Cardiac muscle cell (in vitro differentiated cells and primary cell): ENCODE data around the gene FBXO4. TPM values are rescaled to one million over a fixed set of nuclear protein-coding genes. Genes with fewer than 3 reads are reported as not detected.

Experiments used
- DNase-seq, 2 donors: peaks; one replicate each; pipeline versions ENCODE4 v3.0.0 to v3.0.0-alpha.2; 2010 to 2017; ENCODE audit warnings: low read depth in 1 of 2, low spot score in 1 of 2
- H3K27ac ChIP-seq: fragments of 200-600 bp; sonication (generic); 2 replicates; pipeline ENCODE4 v1.5.1; 2016
- H3K27me3 ChIP-seq: fragments of 200-600 bp; sonication (generic); 2 replicates; pipeline ENCODE4 v1.6.0; 2016; ENCODE audit warnings: control low read depth
- H3K36me3 ChIP-seq: fragments of 200-600 bp; sonication (generic); 2 replicates; pipeline ENCODE4 v1.5.1; 2016; ENCODE audit warnings: control low read depth
- H3K4me1 ChIP-seq: fragments of 200-600 bp; sonication (generic); 2 replicates; pipeline ENCODE4 v1.8.1; 2017; ENCODE audit warnings: low read depth, mild to moderate bottlenecking, mixed run types
- H3K4me3 ChIP-seq: fragments of 200-600 bp; sonication (generic); 2 replicates; pipeline ENCODE4 v1.5.1; 2016; ENCODE audit warnings: mild to moderate bottlenecking
- H3K9me3 ChIP-seq: fragments of 200-600 bp; sonication (generic); 2 replicates; pipeline ENCODE4 v1.5.1; 2017; ENCODE audit warnings: low read depth, mild to moderate bottlenecking, control low read depth
- CTCF ChIP-seq: IDR thresholded peaks from 2 replicates; pipeline ENCODE4 v1.5.1; 2012; ENCODE audit warnings: low read depth, mild to moderate bottlenecking, low read length
- polyA plus RNA-seq: library from polyadenylated mRNA; unstranded; fragments of >200 nt; fragmentation: Nextera tagmentation; extraction: Ambion mirVana; gene quantifications from 2 replicates; pipeline ENCODE4 v1.2.1, GENCODE V29; 2016
- total RNA-seq: library from RNA; depleted of rRNA; stranded (reverse); fragments of >200 nt; gene quantifications from 2 replicates; pipeline ENCODE4 v1.2.3, GENCODE V29; 2016

Gene FBXO4
- total and polyA plus RNA-seq, 2 experiments from 2014 or later: 2.1 to 7.1 TPM

- DNase-seq: no peak
- Histone ChIP-seq H3K4me3 (no peak overlapping the region), H3K9me3 (no peaks in the 10 kb centered on the region), H3K27ac (no peak overlapping the region), H3K27me3 (no peaks in the 10 kb centered on the region), H3K36me3 (no peaks in the 10 kb centered on the region), H3K4me1 (no peaks in the 10 kb centered on the region)
- no peak for TF ChIP-seq CTCF
Observed at GRCh38 chr5:41968153-41968723, 43.2 kb downstream of the FBXO4 start.

- no peak overlapping the region for H3K27ac ChIP-seq
- no peak for DNase-seq
- no peak for TF ChIP-seq CTCF
- no peaks in the 10 kb centered on the region for H3K4me1 ChIP-seq
- no peaks in the 10 kb centered on the region for H3K27me3 ChIP-seq
- no peaks in the 10 kb centered on the region for H3K36me3 ChIP-seq
- no peaks in the 10 kb centered on the region for H3K9me3 ChIP-seq
- H3K4me3 ChIP-seq: no peak overlapping the region
Observed at GRCh38 chr5:41973087-41973486, 48.0 kb downstream of the FBXO4 start.

GRCh38 chr5:41973887-41974286 is 48.8 kb downstream of the FBXO4 start:
- Histone ChIP-seq H3K4me1 (peaks cover 5% of the 10 kb centered on the region), H3K27me3 (no peaks in the 10 kb centered on the region), H3K4me3 (no peak overlapping the region), H3K9me3 (no peaks in the 10 kb centered on the region), H3K27ac (no peak overlapping the region), H3K36me3 (no peaks in the 10 kb centered on the region)
- TF ChIP-seq CTCF: no peak
- DNase-seq: no peak

GRCh38 chr5:41978676-41979075 is 53.6 kb downstream of the FBXO4 start:
- DNase-seq: no peak
- peaks cover 5% of the 10 kb centered on the region for H3K4me1 ChIP-seq
- H3K27me3 ChIP-seq: no peaks in the 10 kb centered on the region
- no peaks in the 10 kb centered on the region for H3K36me3 ChIP-seq
- no peak overlapping the region for H3K4me3 ChIP-seq
- no peaks in the 10 kb centered on the region for H3K9me3 ChIP-seq
- TF ChIP-seq CTCF: no peak
- H3K27ac ChIP-seq: no peak overlapping the region

- Histone ChIP-seq H3K9me3 (no peaks in the 10 kb centered on the region), H3K36me3 (no peaks in the 10 kb centered on the region), H3K4me3 (no peak overlapping the region), H3K4me1 (peaks cover 5% of the 10 kb centered on the region), H3K27ac (no peak overlapping the region), H3K27me3 (peaks cover 5% of the 10 kb centered on the region)
- no peak for DNase-seq
- TF ChIP-seq CTCF: no peak
Observed at GRCh38 chr5:41980396-41980795, 55.3 kb downstream of the FBXO4 start.
